Nucleus accumbens (tissue), 56 donors: Measurements from ENCODE around the gene WIPI1.

Experiments
- DNase-seq, 56 donors: peaks; one replicate each; lab custom pipeline; 2025; lab: John Stamatoyannopoulos, UW

WIPI1 gene

DNA sequence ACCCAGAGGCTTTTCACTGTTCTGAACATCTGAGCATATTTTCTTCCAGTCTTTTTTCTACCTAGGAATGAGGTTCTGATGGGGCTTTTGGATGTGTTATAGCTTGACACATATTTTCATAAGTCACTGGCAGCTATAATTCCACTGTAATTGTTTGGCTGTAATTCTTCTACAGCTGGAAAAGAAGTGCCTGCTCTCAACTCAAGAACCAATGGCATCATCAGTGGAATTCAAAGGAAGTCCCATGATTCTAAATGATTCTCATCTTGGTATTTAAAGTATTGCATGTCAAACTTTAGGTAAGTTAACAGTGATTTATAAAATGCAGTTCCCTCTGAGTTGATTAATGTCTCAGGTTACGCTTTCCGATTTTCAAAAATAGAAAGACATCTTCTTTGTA, 16.8 kb downstream of the WIPI1 start:
- DNase-seq: no peak

DNA sequence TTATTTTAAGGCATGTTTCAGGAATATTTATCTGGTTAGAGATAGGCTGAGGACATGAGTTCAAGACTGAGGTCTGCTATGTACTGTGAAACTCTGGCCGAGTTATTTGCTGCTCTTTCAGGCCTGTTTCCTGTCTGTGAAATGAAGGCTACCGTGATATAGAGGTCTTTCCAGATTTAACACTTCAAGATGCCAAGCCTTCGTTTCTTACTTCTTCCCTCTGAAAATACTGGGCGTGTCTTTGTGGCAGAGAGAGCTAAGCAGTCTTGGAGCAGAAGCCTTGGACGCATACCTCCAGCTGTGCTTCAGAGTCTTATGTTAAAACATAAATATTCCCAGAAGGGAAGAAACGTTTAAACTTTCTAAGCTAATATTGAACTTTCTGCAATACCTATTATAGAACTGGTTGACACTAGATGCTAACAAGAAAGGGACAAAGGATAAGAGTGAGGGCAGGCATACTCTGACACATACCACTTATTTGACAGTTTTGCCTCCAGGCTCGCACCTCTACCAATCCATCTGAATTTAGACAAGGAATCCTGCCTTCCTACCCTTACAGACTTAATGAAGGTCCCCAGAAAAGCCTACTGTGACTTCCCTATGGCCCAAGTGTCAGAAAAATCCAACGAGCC, 17.5 kb downstream of the WIPI1 start:
- DNase-seq: no peak

DNA sequence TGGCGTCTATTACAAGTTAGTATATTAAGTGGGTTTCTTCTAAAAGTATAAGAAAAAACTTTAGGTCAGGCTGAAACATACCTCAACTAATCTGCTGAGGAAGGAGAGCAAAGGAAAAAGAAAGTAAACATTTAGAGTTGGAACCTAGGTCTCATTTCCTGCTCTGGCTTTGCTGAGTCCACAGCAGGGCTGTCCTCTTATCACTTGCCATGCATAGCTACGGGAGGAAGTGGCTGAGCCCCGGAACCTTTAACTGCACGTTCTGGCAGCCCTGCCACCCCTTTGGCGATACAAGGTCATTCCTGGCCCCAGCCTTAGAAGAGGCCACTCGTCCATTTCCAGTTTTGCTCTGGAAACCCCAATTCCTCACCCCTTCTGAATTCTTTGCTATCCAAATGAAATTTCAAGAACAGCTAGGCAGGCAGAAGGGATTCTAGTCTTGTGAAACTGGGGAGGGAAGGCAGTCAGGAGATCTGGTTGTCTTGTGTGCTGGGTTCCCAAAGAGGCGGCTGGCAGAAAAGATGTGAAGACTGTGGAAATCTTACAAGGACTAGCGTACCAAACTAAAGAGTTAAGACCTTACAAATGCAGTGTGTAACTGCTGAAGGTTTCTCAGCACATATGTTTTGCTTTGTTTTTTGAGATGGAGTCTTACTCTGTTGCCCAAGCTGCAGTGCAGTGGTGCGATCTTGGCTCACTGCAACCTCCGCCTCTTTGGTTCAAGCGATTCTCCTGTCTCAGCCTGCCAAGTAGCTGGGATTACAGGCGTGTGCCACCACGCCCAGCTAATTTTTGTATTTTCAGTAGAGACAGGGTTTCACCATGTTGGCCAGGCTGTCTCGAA, 19.1 kb downstream of the WIPI1 start:
- peak in 6 of 56 donors; percentile 3 to 18 (median 14) for DNase-seq

DNA sequence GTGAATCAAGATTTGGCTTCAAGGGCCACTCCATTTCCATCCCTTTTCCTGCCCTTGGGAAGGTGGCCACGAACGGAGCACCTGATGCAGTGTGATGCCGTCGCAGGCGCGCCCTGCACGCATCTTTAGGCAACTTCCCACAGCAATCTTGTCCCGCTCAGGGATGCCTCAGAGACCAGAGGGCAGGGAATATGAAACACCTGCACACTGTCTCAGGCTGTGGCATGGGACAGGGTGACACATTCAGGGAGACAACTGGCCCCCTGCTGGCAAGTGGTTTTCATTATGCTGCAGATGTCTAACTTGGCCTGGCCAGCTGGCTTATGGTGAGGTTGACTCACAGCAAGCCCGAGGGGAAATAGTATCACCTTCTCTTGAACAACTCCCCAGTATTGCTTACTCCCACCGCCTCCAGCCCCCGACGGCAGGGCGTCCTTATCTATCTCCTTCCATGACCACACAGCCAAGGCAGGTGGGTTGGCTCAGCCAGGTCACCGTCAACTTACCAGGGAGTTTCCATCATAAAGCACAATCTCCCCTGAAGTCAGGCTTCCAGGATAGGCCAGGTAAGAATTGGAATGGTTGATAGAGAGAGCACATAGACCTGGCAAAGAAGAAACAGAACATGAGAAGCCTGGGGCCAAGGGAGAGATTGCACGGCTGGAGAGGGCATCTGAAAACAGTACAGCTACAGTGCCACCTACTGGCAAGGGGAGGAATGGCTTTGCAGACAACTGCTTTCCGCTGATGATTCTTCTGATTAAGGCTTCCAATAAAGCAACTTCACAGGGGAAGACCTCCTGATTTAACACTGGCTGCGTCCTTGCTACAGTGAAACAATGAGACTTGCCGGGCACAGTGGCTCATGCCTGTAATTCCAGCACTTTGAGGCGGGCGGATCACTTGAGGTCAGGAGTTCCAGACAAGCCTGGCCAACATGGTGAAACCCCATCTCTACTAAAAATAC, 21.1 kb downstream of the WIPI1 start:
- peak in 44 of 56 donors; percentile 3 to 84 (median 32) for DNase-seq

DNA sequence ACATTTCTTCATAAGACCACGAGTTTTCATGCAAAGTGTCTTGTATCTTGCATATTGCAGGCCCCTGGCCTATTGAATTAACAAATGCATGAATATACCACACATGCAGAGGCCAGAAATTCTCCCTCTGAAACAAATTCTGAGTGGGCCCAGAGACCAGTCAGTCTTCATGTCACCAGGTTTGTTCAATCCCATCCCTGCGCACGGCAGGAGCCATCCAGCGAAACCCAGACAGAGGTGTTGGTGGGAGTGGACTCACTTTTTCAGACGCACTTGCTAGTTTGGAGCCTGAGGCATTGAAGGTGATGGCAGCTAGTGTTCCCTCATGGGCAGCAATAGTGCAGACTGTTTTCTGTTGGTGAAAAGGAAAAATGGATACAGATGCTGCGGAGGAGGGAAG, 21.9 kb downstream of the WIPI1 start:
- DNase-seq: no peak

DNA sequence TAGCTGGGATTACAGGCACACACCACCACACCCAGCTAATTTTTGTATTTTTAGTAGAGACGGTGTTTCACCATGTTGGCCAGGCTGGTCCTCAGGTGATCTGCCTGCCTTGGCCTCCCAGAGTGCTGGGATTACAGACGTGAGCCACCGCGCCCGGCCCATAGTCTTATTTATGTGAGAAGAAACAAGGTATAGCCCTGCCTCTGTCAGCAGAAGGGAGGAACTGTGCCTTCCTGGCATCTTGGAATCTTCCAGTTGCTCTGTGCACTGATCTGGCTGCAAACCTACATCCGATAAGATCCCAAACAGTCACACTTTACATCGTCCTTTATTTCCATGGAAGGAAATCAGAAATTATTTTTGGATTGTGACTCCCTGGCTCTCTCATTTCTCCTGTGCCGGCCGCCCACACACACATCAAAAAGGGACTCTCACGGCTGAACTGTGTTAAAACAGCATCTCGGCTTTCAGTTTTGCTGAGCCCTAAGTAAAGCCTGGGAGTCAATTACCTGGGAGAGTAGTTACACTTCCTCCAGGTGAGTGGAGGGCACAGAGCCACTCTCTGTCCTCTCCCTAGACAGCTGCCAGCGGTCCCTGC, 23.3 kb downstream of the WIPI1 start:
- DNase-seq: peak in 12 of 56 donors; percentile 6 to 52 (median 21)

DNA sequence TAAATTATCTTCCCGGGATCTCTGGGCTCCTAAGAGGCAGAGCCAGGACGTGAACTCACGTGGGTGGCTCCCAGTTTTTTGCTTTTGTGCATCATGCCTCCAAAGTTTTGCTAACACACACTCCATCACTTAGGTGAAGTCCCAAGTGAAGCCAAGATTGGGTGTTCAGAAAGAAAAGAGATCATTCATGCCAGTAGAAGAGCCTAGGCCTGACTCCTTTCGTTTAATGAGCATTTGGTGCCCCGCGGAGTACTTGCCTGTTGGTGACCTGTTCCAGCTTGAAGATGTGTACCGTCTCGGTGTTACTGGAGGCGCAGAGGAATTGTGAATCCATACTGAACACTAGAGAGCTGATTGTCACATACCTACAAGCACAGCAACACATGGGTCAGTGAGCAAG, 24.1 kb downstream of the WIPI1 start:
- DNase-seq: no peak

DNA sequence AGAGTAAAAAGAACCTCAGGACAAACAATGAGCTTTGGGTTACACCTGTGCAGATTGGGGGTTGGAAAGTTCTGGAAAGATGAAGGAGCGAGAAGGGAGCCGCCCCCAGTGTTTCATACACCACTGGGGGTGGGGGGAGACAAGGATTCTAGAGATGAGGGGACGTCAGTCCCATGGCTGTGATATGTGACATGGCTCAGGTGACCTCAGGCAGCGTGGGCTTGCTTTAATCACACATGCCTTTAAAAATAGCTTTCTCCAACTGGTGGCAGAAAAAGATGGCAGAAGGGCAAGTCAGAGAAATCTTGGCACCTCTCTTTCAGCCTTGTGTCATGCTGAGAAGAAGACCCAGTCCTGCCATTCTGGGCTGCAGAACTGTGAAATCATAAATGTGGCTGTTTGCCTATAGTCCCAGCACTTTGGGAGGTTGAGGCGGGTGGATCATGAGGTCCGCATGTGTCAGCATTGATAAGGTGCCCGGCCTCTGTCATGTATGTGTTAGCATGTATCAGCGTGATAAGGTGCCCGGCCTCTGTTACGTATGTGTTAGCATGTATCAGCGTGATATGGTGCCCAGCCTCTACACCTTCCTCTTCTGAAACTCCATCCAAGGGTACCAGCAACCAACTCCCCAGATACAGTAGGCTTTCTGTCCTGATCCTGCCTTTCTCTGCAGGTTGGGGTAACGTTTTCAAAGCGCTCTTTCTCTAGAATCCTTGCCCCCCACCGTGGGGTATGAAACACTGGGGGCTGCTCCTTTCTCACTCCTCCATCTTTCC, 25.0 kb downstream of the WIPI1 start:
- peak in 1 of 56 donors; percentile 33 for DNase-seq

DNA sequence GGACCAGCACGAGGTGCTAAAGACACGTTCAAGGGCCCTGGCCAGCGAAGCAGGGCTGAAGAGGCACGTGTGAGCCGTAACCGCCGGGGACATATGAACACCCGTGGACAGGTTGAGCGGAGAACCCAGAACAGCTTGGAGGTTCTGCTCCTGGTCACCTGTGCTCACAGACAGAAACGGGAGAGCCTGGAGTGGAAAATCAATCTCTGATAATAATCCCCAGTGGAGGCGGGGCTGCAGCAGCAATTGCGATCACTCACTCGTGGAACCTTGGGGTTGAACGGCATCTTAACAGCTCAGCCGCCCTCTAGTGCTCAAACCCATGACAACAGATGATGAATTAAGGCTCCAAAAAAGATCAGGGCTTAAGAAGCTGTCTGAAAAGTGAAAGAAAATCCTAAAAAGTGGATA, 25.6 kb downstream of the WIPI1 start:
- peak in 15 of 56 donors; percentile 5 to 71 (median 20) for DNase-seq

DNA sequence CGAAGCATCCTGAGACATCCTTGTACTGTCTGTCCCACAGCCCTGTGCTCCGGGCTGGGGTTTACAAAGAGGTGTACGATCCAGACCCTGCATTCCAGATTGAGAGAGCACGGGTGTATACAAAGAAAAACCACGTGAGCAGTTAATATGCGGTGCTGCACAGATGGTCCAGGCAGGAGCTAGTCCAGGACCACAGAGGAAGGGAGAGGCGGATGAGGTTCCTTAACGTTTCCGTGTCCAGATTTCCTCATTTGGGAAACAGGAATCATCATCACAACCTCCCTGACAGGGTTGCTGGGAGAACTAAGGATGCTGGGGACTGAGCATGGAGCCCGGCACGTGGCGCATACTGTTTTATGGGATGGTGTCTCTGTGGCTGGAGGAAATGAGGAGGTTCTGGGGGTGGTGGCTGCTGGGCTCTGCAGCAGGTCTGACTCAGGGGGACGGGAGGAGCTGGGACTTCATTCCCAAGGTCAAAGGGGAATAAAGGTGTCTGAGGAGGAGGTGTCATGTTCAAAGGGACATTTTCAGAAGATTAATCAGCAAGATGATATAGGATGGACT, 26.2 kb downstream of the WIPI1 start:
- DNase-seq: no peak

DNA sequence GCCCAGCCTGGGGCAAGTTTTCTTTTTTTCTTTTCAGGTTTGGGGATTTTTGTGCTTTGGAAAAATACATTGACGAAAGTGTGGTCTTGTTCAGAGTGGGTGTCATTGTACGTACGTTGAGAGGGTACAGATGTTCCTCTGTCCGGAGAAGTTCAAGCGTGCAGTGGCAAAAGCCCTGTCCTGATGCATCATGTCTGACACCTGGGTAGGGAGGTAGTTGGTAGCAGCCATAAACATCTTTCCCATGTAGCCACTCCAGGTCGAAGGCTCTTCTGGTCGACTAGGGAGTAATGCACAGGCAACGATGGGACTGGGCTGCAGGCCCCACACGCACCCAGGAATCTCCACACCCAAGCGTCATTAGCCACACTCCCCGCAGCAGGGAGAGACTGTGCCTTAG, 27.4 kb downstream of the WIPI1 start:
- DNase-seq: no peak

DNA sequence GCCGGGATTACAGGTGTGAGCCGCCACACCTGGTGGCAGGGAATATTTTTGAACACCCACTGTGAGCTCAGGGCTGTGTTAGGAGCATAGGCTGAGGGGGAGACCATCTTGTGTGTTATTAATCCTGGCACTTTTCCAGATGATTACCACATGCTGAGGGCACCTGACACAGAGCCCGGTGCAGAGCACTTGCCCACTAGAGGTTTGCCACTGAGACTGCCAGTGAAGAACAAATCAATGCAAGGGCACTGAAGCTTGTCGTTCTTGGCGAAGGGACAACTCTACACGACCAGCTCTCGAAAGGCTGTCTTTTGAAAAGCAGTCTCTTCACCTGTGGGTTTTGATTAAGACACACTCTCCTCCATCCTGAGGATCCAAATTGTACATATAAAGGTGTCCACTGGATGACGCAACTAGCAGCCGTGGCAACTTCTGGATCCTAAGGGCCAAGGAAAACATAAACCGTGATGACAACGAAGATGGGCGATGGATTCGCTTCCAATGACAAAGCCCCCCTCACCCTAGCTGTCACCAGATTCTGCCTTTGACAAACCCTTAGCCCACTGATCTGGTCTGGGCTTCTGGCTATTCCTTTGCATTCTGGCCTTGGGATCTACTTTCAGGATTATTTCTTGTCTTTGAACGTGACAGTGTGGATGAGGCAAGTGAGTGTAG, 28.7 kb downstream of the WIPI1 start:
- no peak for DNase-seq

DNA sequence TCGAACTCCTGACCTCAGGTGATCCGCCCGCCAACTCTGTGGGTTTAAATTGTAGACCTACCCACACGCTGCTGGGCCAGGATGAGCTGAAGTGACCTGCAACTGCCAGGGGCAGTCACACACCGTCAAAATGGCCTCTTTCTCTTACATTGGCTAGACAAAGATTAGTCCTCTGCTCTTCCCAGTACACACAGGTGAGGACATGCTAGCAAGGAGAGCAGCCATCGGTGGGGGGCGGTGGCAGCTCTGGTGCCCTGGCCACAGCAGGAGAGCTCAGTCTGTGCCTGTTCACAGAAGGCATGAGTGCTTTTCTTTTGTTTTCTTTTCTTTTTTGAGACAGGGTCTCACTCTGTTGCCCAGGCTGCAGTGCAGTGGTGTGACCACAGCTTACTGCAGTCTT, 29.7 kb downstream of the WIPI1 start:
- no peak for DNase-seq

DNA sequence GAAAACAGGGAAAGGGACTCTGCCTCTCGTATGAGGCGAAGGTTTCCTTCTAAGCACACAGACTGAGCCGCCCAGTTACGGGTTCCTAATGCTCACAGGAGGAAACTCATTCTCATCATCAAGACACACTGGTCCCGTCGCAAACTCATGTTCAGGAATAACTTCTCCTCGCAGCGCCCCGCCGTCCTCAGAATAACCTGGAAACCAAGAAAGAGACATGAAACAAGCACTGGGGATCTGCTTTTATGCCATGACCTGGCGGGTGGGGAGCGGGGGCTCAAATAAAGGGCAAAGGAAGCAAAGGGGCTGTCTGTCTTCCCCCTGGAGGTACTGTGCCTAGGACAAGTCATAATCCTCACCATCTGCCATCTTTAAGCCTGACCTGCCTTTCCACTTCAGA, 31.3 kb downstream of the WIPI1 start:
- DNase-seq: no peak

DNA sequence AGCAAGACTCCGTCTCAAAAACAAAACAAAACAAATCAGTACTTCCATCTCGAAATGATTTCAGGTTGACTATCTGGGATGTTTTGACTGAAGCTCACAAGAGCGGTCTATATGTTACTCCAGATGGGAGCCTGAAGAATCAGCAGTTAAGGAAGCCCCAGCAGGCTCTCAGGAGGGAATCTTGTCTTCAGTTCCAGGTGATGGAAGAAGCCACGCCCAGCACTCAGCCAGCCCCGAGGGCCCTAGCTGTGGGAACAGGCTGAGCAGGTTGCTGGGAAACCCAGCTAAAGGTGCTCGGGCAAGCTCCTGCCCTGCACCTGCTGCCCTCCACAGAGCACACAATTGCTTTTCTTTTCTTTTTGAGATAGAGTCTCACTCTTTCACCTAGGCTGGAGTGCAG, 32.4 kb downstream of the WIPI1 start:
- no peak for DNase-seq

DNA sequence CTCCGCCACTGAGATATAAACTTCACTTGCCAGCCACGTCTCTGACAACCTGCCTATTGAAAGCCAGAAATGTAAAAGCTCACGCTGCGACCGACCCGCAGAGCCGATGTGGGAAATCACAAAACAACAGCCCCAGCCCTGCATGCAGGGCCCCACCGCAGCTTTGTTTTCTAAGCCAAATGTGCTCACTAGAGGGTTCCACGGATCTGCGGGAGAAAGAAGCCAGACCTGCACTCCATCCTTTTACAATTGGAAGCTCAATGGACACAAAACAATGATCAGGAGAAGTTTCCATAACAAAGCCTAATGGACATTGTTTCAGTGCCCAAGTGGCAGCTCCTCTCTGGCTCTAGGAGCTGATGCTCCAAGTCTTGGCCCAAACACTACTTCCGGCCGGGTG, 33.1 kb downstream of the WIPI1 start:
- no peak for DNase-seq

DNA sequence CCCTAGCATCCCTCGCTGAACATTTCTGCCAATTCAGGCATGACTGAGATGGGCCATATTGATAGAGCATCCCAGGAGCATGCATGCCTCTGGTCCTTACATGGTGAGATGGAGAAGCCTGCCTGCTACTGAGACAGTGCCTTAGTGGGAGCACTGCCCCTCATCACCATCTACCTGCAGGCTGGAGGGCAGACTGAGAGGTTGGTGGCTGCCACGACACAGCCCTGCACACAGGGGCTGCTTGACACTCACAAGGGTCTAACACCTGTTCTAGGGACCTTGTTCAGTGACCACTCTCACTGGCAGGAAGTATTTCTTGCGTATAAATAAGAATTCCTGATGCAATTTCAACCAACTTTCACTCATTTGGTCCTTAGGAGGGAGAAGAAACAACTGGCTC, 34.0 kb downstream of the WIPI1 start:
- no peak for DNase-seq

DNA sequence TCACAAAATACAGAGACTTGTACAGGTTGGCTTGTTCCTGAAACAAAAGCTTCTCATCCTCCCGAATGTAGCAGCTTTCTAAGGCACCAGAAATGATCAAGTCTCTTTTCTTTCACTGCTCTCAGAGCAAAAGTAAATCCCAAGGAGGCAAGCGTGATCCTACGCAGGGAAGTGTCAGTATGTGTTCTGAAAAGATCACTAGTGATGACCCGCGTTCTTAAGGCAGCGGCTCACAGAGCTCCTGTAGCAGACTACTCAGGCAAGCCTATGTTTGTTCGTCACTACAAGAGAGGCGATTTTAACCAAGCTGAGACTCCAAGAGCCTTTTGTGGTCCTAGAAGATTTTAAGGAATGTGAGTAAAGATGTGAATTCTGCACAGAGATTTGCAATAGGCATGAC, 34.5 kb downstream of the WIPI1 start:
- no peak for DNase-seq

DNA sequence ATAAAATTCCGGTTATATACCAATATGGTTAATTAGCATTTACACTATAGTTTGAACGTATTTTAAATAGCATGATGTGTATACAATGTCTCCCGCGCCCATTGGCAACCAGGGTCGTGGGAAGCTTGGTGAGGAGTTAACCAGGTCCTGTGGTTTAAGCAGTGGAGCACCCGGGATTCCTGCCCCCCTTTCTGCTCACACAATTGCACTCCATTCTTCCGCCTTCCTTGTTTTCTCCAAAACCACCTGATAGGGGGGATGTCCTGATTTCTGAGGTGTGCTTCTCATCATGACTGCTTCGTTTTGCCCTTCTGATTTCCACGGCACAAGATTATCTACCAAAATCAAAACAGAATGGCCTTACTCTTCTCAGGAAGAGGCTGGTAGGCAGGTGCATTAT, 35.8 kb downstream of the WIPI1 start:
- no peak for DNase-seq
